ENCODE measurements around the gene PDE8A. TPM values are rescaled to one million over a fixed set of nuclear protein-coding genes. Genes with fewer than 3 reads are reported as not detected.

PDE8A gene
- total and polyA plus RNA-seq, 2 of the 13 experiments (the other 11 are each of a cell fraction or from before 2014, with no cell fraction given), result 26.3 to 48.5 TPM

GRCh38 chr15:85045615-85046014, 64.0 kb downstream of the PDE8A start:
- BruUV-seq (replicated peaks), result no TSS peak
- no peaks in the 10 kb centered on the region for H3K9me3 ChIP-seq (ENCODE audit: low read length)
- 93% methylated on average over 1 of the region's 1 CpG for WGBS (ENCODE audit: low lambda C conversion rate)
- no peak for FAIRE-seq
- peaks cover 74% of the 10 kb centered on the region for H3K4me1 ChIP-seq (ENCODE audit: insufficient read depth, low read length)
- CTCF ChIA-PET (ENCODE audit: low intra/inter-chr PET ratio, low total read pairs), result interaction anchor here (2.5 kb wide), 1 partner anchor 90 kb away, joined by 21 read pairs; no protein-coding TSS in a partner anchor
- intact Hi-C loops (cut with micrococcal nuclease; ENCODE audit: unreplicated experiment), result loop anchor here (5.0 kb wide), 1 partner anchor 223 kb away; no protein-coding TSS in a partner anchor
- H3K9ac ChIP-seq (ENCODE audit: insufficient read depth, low read depth, low read length), result no peak overlapping the region
- no peaks in the 10 kb centered on the region for H4K20me1 ChIP-seq (ENCODE audit: insufficient read depth, low read length)
- no peak overlapping the region for H3K27ac ChIP-seq (ENCODE audit: extremely low read length, insufficient read depth, low read length)
- no peaks in the 10 kb centered on the region for H3K27me3 ChIP-seq (ENCODE audit: control insufficient read depth in 1 of 2, insufficient read depth in 2 of 2, low read length in 2 of 2)
- H3K4me2 ChIP-seq (ENCODE audit: low read depth, low read length), result no peak overlapping the region
- ATAC-seq, result no peak
- POLR2A ChIA-PET, result interaction anchor here (2.2 kb wide), 1 partner anchor 64 kb away, joined by 6 read pairs; the partner anchor contains the start of gene PDE8A
- peaks cover 84% of the 10 kb centered on the region for H3K79me2 ChIP-seq (ENCODE audit: insufficient read depth, low read length)
- in situ Hi-C loops (cut with HindIII; ENCODE audit: extremely low pct_ligation_motif_present, low pct_unique_long_range_greater_than_20kb), result no loop called here
- H3K4me3 ChIP-seq (replicated peaks in 1 of 3; ENCODE audit: insufficient read depth in 1 of 3, low read depth in 2 of 3, low read length in 3 of 3), result no peak overlapping the region
- H3K36me3 ChIP-seq (replicated peaks in 1 of 2; ENCODE audit: control insufficient read depth in 1 of 2, insufficient read depth in 2 of 2, low read length in 2 of 2), result no peaks in the 10 kb centered on the region
- DNase-seq (ENCODE audit: low spot score), result no peak
- no peak overlapping the region for H2AFZ ChIP-seq (ENCODE audit: low read length)
- TF ChIP-seq YEATS2 (CRISPR knock-in tag; IDR thresholded peaks at IDR 0.05; ENCODE audit: borderline replicate concordance) (no peak), ZNF768 (CRISPR knock-in tag; IDR thresholded peaks at IDR 0.05) (no peak), ZBTB25 (CRISPR knock-in tag; IDR thresholded peaks at IDR 0.05) (no peak), POLR2AphosphoS5 (IDR thresholded peaks at IDR 0.05; ENCODE audit: low read depth, low read length) (no peak), ZNF776 (CRISPR knock-in tag; IDR thresholded peaks at IDR 0.05) (no peak), KDM6A (CRISPR knock-in tag; IDR thresholded peaks at IDR 0.05; ENCODE audit: low read depth) (no peak), FOXJ3 (CRISPR knock-in tag; IDR thresholded peaks at IDR 0.05; ENCODE audit: borderline replicate concordance) (no peak), MLLT10 (CRISPR knock-in tag; IDR thresholded peaks at IDR 0.05) (no peak), ATF7 (IDR thresholded peaks at IDR 0.05) (no peak), ATF7 (CRISPR knock-in tag; IDR thresholded peaks at IDR 0.05) (no peak), PHF20 (CRISPR knock-in tag; IDR thresholded peaks at IDR 0.05) (no peak), ZNF546 (CRISPR knock-in tag; conservative IDR thresholded peaks at IDR 0.05) (no peak), FOXP1 (IDR thresholded peaks at IDR 0.05) (no peak), FOXP1 (CRISPR knock-in tag; IDR thresholded peaks at IDR 0.05) (no peak), HMG20A (CRISPR knock-in tag; IDR thresholded peaks at IDR 0.05; ENCODE audit: borderline replicate concordance) (no peak), SP1 (IDR thresholded peaks at IDR 0.05) (no peak), SP1 (CRISPR knock-in tag; IDR thresholded peaks at IDR 0.05) (no peak), ZNF431 (CRISPR knock-in tag; IDR thresholded peaks at IDR 0.05; ENCODE audit: borderline replicate concordance, low read depth) (no peak), CCAR2 (optimal IDR thresholded peaks at IDR 0.05; ENCODE audit: low read depth, low read length) (no peak), NONO (IDR thresholded peaks at IDR 0.05) (no peak), NONO (CRISPR knock-in tag; conservative IDR thresholded peaks at IDR 0.05) (no peak), RFX3 (CRISPR knock-in tag; IDR thresholded peaks at IDR 0.05) (no peak), GMEB1 (CRISPR knock-in tag; IDR thresholded peaks at IDR 0.05; ENCODE audit: borderline replicate concordance) (no peak)
